Activated CD4-positive, alpha-beta memory T cell treated with anti-CD3 and anti-CD28 coated beads for 36 hours (primary cell): ENCODE measurements around the gene MARS1. TPM values are rescaled to one million over a fixed set of nuclear protein-coding genes. Genes with fewer than 3 reads are reported as not detected.
"Not testable (repeated sequence)": the region's sequence is repeated elsewhere in the genome, so short reads cannot be mapped to it uniquely, and the experiment has no call there.

Experiments used
- CTCF ChIA-PET: fragments of 350-600 bp; sonication (Branson Sonifier 250); formaldehyde crosslinking; loops from one replicate; lab custom pipeline; 2021; ENCODE audit warnings: antibody characterized with exemption, inconsistent platforms; lab: Charles Lee
- POLR2A ChIA-PET: fragments of 350-600 bp; sonication (Branson Sonifier 250); formaldehyde crosslinking; loops from one replicate; lab custom pipeline; 2021; ENCODE audit warnings: antibody characterized with exemption; lab: Charles Lee
- DNase-seq: peaks from one replicate; pipeline ENCODE4 v3.0.0-alpha.2; 2020
- H3K27ac Mint-ChIP-seq: one replicate; pipeline ENCODE4 v1.8.0; 2021; ENCODE audit warnings: mixed read lengths
- H3K27me3 Mint-ChIP-seq: one replicate; pipeline ENCODE4 v1.8.0; 2021; ENCODE audit warnings: mixed read lengths
- H3K36me3 Mint-ChIP-seq: one replicate; pipeline ENCODE4 v1.8.0; 2021; ENCODE audit warnings: mixed read lengths
- H3K4me1 Mint-ChIP-seq: one replicate; pipeline ENCODE4 v1.8.0; 2021; ENCODE audit warnings: low read depth, mixed read lengths
- H3K4me3 Mint-ChIP-seq: one replicate; pipeline ENCODE4 v1.8.0; 2021; ENCODE audit warnings: mild to moderate bottlenecking, mixed read lengths
- H3K9me3 Mint-ChIP-seq: one replicate; pipeline ENCODE4 v1.8.0; 2021; ENCODE audit warnings: mixed read lengths
- intact Hi-C: fragments of 100-400 bp; cut with micrococcal nuclease; formaldehyde crosslinking; loops from one replicate; pipeline ENCODE4 v1.15.1; 2023
- microRNA-seq: library from miRNA; unstranded; fragments of <30 nt; microRNA quantifications from one replicate; pipeline ENCODE4 v1.2.0, GENCODE V29; 2022; ENCODE audit warnings: borderline number of aligned reads, borderline microRNAs expressed, borderline replicate concordance
- total RNA-seq, 2 experiments: library from RNA; stranded (reverse); gene quantifications; one replicate each; pipeline ENCODE4 v1.2.3, GENCODE V29; 2021

Gene MARS1
- total RNA-seq, 2 experiments from 2014 or later = 354 to 364 TPM

- H3K27ac Mint-ChIP-seq = no peak overlapping the region
These were observed 66.6 kb downstream of the MARS1 start for GRCh38 chr12:57554453-57554852.

GRCh38 chr12:57554897-57555296 lies 67.0 kb downstream of the MARS1 start:
- CTCF ChIA-PET = interaction anchor here (1.4 kb wide), 2 partner anchors 9 to 29 kb away, joined by 3 to 6 read pairs; no protein-coding TSS in a partner anchor
- H3K27ac Mint-ChIP-seq = no peak overlapping the region
- no peak overlapping the region for H3K4me3 Mint-ChIP-seq
- no peak for DNase-seq
- H3K27me3 Mint-ChIP-seq = peaks cover 6% of the 10 kb centered on the region
- H3K36me3 Mint-ChIP-seq = no peaks in the 10 kb centered on the region
- intact Hi-C loops = no loop called here
- H3K4me1 Mint-ChIP-seq = peaks cover 7% of the 10 kb centered on the region
- POLR2A ChIA-PET = no interaction called here
- H3K9me3 Mint-ChIP-seq = no peaks in the 10 kb centered on the region

More at GRCh38 chr12:57554453-57554852, 66.6 kb downstream of the MARS1 start:
- POLR2A ChIA-PET = no interaction called here
- no peak for DNase-seq
- Mint-ChIP-seq H3K9me3 (no peaks in the 10 kb centered on the region), H3K4me3 (no peak overlapping the region), H3K36me3 (no peaks in the 10 kb centered on the region), H3K4me1 (peaks cover 8% of the 10 kb centered on the region), H3K27me3 (peaks cover 6% of the 10 kb centered on the region)
- intact Hi-C loops = no loop called here
- CTCF ChIA-PET = interaction anchor here (1.4 kb wide), 2 partner anchors 8 to 29 kb away, joined by 3 to 6 read pairs; no protein-coding TSS in a partner anchor

GRCh38 chr12:57558864-57559263 lies 71.0 kb downstream of the MARS1 start:
- no peak overlapping the region for H3K27ac Mint-ChIP-seq
- no peaks in the 10 kb centered on the region for H3K9me3 Mint-ChIP-seq
- ChIA-PET CTCF (no interaction called here), POLR2A (no interaction called here)
- H3K36me3 Mint-ChIP-seq = no peaks in the 10 kb centered on the region
- intact Hi-C loops = no loop called here
- H3K4me3 Mint-ChIP-seq = no peak overlapping the region
- DNase-seq = no peak
- H3K4me1 Mint-ChIP-seq = no peaks in the 10 kb centered on the region
- peaks cover under 1% of the 10 kb centered on the region for H3K27me3 Mint-ChIP-seq

DNA sequence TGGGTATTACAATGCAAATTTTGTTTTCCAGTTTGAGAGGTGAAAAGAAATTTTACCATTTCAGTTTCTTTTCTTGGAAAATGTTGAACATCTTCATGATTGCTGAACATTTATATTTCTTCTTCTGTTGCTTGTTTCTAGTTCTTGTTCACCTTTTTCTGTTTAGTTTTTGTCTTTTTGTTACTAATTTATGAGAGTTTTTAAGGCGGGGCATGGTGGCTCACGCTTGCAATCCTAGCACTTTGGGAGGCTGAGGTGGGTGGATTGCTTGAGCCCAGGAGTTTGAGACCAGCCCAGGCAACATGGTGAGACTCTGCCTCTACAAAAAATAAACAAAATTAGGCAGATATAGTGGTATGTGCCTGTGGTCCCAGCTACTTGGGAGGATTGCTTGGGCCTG lies 72.6 kb downstream of the MARS1 start:
- Mint-ChIP-seq H3K36me3 (no peaks in the 10 kb centered on the region), H3K4me1 (no peaks in the 10 kb centered on the region), H3K4me3 (no peak overlapping the region), H3K9me3 (no peaks in the 10 kb centered on the region), H3K27ac (no peak overlapping the region), H3K27me3 (no peaks in the 10 kb centered on the region)
- ChIA-PET CTCF (no interaction called here), POLR2A (no interaction called here)
- DNase-seq = no peak
- intact Hi-C loops = no loop called here

- intact Hi-C loops, H3K4me1 Mint-ChIP-seq, H3K36me3 Mint-ChIP-seq, H3K27me3 Mint-ChIP-seq, H3K9me3 Mint-ChIP-seq, POLR2A ChIA-PET, DNase-seq, H3K4me3 Mint-ChIP-seq, H3K27ac Mint-ChIP-seq: not testable (repeated sequence)
- CTCF ChIA-PET = interaction anchor here (3.3 kb wide), 1 partner anchor 21 kb away, joined by 14 read pairs; no protein-coding TSS in a partner anchor
These were observed 73.2 kb downstream of the MARS1 start for GRCh38 chr12:57561117-57561516.

GRCh38 chr12:57563358-57563757 lies 75.5 kb downstream of the MARS1 start:
- H3K27me3 Mint-ChIP-seq = no peaks in the 10 kb centered on the region
- DNase-seq = no peak
- H3K4me1 Mint-ChIP-seq = no peaks in the 10 kb centered on the region
- no peaks in the 10 kb centered on the region for H3K9me3 Mint-ChIP-seq
- H3K36me3 Mint-ChIP-seq = no peaks in the 10 kb centered on the region
- ChIA-PET POLR2A (no interaction called here), CTCF (interaction anchor here (3.3 kb wide), 1 partner anchor 19 kb away, joined by 14 read pairs; no protein-coding TSS in a partner anchor)
- H3K4me3 Mint-ChIP-seq = no peak overlapping the region
- intact Hi-C loops = no loop called here
- no peak overlapping the region for H3K27ac Mint-ChIP-seq

GRCh38 chr12:57564178-57564740 lies 76.4 kb downstream of the MARS1 start:
- Mint-ChIP-seq H3K4me3 (no peak overlapping the region), H3K4me1 (no peaks in the 10 kb centered on the region), H3K9me3 (no peaks in the 10 kb centered on the region), H3K27ac (no peak overlapping the region), H3K27me3 (no peaks in the 10 kb centered on the region), H3K36me3 (no peaks in the 10 kb centered on the region)
- intact Hi-C loops = no loop called here
- ChIA-PET POLR2A (no interaction called here), CTCF (interaction anchor here (3.3 kb wide), 1 partner anchor 18 kb away, joined by 14 read pairs; no protein-coding TSS in a partner anchor)
- DNase-seq = no peak

Small RNA genes lying within 50 kb of the gene (microRNA-seq; reads per million reads assigned to microRNA genes)
- gene MIR616 (3.5 reads per million), gene MIR6758 (not detected)

Other genes with a start within 250 kb of the MARS1 start
- gene STAC3, start 236.9 kb upstream of the MARS1 start, total RNA-seq = 1 to 10 TPM; 1.9 to 2.0 TPM
- 10 to 100 TPM; 42.2 to 51.4 TPM for gene R3HDM2, start 57.0 kb upstream of the MARS1 start, total RNA-seq
- not detected for gene INHBC, start 53.3 kb upstream of the MARS1 start, total RNA-seq
- gene INHBE, start 32.8 kb upstream of the MARS1 start, total RNA-seq = under 1 TPM; 0.34 to 0.69 TPM
- gene GLI1, start 28.3 kb upstream of the MARS1 start, total RNA-seq = under 1 TPM in 1 of 2 experiments, not detected in 1; 0.07 TPM
- 10 to 100 TPM; 78.9 to 88.4 TPM for gene ARHGAP9, start 8.2 kb upstream of the MARS1 start, total RNA-seq
- 10 to 100 TPM; 24.1 to 25.2 TPM for gene DDIT3, start 32.4 kb downstream of the MARS1 start, total RNA-seq
- gene MBD6, start 34.8 kb downstream of the MARS1 start, total RNA-seq = 10 to 100 TPM; 43.5 to 48.2 TPM
- 10 to 100 TPM; 81.0 to 85.2 TPM for gene DCTN2, start 59.1 kb downstream of the MARS1 start, total RNA-seq
- gene KIF5A, start 62.0 kb downstream of the MARS1 start, total RNA-seq = under 1 TPM; 0.90 to 0.99 TPM
- gene PIP4K2C, start 103.1 kb downstream of the MARS1 start, total RNA-seq = 10 to 100 TPM; 17.8 to 20.6 TPM
- 10 to 100 TPM; 15.4 to 15.8 TPM for gene DTX3, start 116.8 kb downstream of the MARS1 start, total RNA-seq
- 1 to 10 TPM; 1.4 to 2.5 TPM for gene ARHGEF25, start 123.4 kb downstream of the MARS1 start, total RNA-seq
- 1 to 10 TPM; 1.7 to 2.1 TPM for gene B4GALNT1, start 145.1 kb downstream of the MARS1 start, total RNA-seq
- 10 to 100 TPM; 73.4 to 74.8 TPM for gene OS9, start 206.1 kb downstream of the MARS1 start, total RNA-seq